NK-92 (cell line): ENCODE data around the gene EIF4EBP3.

Source experiments
- DNase-seq: peaks from one replicate; lab custom pipeline; 2025; ENCODE audit not compliant: unreplicated experiment; lab: John Stamatoyannopoulos, UW

The EIF4EBP3 gene

GRCh38 chr5:140556438-140556837, 9.0 kb downstream of the EIF4EBP3 start:
- DNase-seq = no peak

GRCh38 chr5:140557136-140557805, 9.8 kb downstream of the EIF4EBP3 start, which contains the start of gene SRA1:
Gene SRA1 (minus strand): TSS chr5:140557473. CDS start chr5:140557452, 21 bp downstream.
- DNase-seq = no peak

GRCh38 chr5:140557965-140558364, 10.5 kb downstream of the EIF4EBP3 start:
- DNase-seq = no peak

GRCh38 chr5:140558542-140558941, 11.1 kb downstream of the EIF4EBP3 start:
- no peak for DNase-seq

- DNase-seq = no peak
Measured at GRCh38 chr5:140560227-140560626, 12.8 kb downstream of the EIF4EBP3 start.

- no peak for DNase-seq
Measured at GRCh38 chr5:140561753-140562523, 14.5 kb downstream of the EIF4EBP3 start.

- no peak for DNase-seq
Measured at GRCh38 chr5:140563596-140563995, 16.1 kb downstream of the EIF4EBP3 start.

- peak; percentile 94 for DNase-seq
Measured at GRCh38 chr5:140564196-140565023, 16.9 kb downstream of the EIF4EBP3 start, which contains the start of the genes APBB3 and SLC35A4. Gene APBB3 (minus strand): TSS chr5:140564598. CDS start chr5:140564245, 353 bp downstream. Gene SLC35A4 (plus strand): TSS chr5:140564828. CDS start chr5:140567170, 2,342 bp downstream.

GRCh38 chr5:140565024-140565779, 17.7 kb downstream of the EIF4EBP3 start:
- DNase-seq = no peak

- no peak for DNase-seq
Measured at GRCh38 chr5:140565780-140566095, 18.3 kb downstream of the EIF4EBP3 start.

GRCh38 chr5:140566665-140567064, 19.2 kb downstream of the EIF4EBP3 start:
- no peak for DNase-seq

GRCh38 chr5:140567136-140567818, 19.8 kb downstream of the EIF4EBP3 start:
- DNase-seq = no peak

- DNase-seq = no peak
Measured at GRCh38 chr5:140567871-140568270, 20.4 kb downstream of the EIF4EBP3 start.

- DNase-seq = no peak
Measured at GRCh38 chr5:140568443-140569063, 21.1 kb downstream of the EIF4EBP3 start.

GRCh38 chr5:140569197-140569596, 21.7 kb downstream of the EIF4EBP3 start:
- DNase-seq = no peak

- DNase-seq = no peak
Measured at GRCh38 chr5:140570058-140570457, 22.6 kb downstream of the EIF4EBP3 start.

- no peak for DNase-seq
Measured at GRCh38 chr5:140570488-140570887, 23.0 kb downstream of the EIF4EBP3 start.

GRCh38 chr5:140571105-140571504, 23.6 kb downstream of the EIF4EBP3 start:
- DNase-seq = no peak

- no peak for DNase-seq
Measured at GRCh38 chr5:140573683-140574082, 26.2 kb downstream of the EIF4EBP3 start.

GRCh38 chr5:140574165-140574564, 26.7 kb downstream of the EIF4EBP3 start:
- DNase-seq = no peak
